Activated CD4-positive, alpha-beta T cell treated with anti-CD3 and anti-CD28 coated beads, Interleukin-2, amount 50 U/mL, for 24 hours (primary cell): Measurements from ENCODE around the gene HTRA3.

ENCODE experiments used
- DNase-seq, 2 donors: peaks; one replicate each; pipeline ENCODE4 v3.0.0-alpha.2; 2020; ENCODE audit warnings: low read depth in 1 of 2, low spot score in 1 of 2

Gene HTRA3

GRCh38 chr4:8322794-8323704 lies 53.5 kb downstream of the HTRA3 start:
- no peak for DNase-seq

GRCh38 chr4:8323947-8324555 lies 54.5 kb downstream of the HTRA3 start:
- no peak for DNase-seq

GRCh38 chr4:8324640-8325239 lies 55.2 kb downstream of the HTRA3 start:
- no peak for DNase-seq

DNA sequence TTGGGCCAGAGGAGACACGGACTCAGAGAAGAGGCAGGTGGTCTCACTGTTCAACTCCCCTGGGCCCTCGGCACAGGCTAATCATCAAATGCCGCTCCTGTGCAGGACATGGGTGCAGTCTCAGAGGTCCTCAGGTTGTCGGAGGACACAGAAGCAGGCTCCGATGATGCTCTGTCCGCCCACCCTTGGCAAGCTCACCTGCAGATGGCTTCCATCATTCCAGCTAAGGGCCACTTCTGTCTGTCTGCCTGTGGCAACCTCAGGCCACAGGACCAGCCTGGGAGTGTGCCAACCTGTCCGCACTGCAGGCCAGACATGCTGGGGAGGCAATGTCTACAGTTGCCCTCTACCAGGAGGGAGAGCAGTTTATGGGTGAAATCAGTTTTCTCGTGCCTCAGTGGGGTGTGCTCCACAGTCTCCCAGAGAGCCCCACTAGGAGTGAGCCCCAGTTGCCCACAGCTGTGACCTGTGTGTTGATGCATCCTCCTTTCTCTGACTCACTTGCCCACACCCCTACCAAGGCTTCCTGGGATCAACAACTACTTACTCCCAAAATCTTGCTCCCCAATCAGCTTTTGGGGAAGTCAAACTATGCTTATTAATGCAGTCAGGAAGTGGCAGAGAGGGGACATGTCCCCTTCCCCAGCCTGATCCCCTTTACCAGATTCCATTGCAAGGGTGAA lies 55.9 kb downstream of the HTRA3 start:
- no peak for DNase-seq

DNA sequence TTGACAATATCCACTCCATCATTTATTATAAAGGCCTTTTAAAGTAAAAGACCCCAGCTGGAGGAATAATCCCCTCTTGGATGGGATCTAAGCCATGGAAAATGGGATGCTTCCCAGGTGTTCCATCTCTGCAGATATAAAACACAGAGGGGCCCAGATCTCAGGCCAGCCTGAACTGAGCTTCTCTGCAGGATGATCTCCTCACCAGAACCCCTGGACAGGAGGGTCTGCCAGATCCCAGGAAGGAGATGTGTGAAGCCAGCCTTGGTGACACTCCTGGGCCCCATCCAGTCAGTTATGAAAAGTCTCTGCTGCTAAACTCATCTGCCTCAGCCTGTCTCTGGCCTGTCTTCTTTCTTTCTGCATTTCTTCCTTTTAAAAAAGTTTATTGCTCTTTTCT lies 56.7 kb downstream of the HTRA3 start:
- DNase-seq, result no peak

- DNase-seq, result no peak
Measured at GRCh38 chr4:8328456-8328855, 58.9 kb downstream of the HTRA3 start.

DNA sequence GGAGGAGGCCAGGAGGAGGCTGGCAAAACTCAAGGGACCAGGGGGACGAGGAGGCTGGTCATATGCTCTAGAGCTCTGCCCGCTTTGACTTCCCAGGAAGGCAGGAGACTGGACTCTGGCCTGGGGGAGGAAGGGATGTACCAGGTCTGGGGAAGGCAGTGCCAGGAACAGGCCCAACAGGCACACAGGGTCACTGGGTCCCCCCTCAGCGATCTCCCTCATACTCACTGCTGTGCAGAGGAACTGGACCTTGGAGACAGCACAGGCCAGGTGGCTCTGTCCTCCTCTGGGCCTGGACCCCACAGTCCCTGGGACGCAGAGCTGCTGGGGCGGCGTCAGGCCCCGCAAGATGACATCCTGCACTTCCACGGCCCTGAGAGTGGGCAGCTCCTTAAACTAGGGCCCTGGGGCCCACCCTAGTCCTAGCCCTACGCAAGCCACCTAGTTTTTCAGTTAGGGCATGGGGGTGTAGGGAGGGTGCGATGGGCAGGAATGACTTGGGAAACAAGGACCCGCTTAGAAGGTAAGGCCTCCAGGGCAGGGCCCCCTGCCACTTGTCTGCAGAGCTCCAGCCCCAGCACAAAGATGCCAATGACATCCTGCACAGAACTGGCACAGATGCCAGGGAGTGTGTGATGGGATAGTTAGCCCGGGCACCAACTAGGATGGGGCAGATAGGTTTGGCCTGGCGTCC lies 59.5 kb downstream of the HTRA3 start:
- DNase-seq, result no peak

DNA sequence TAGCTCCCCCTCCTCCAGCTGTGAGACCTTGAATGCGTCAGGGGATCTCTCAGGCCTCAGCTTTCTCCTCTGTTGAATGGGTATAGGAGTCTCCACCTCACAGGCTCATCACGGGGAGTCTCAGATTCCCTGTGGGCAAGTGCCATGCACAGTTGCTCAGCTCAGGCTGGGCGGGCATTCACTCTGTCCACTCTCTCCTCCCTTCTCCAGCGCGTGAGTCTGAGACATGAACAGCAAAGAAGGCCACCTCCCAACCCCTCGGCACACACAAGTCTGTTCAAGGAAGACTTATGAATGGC lies 60.0 kb downstream of the HTRA3 start:
- no peak for DNase-seq

DNA sequence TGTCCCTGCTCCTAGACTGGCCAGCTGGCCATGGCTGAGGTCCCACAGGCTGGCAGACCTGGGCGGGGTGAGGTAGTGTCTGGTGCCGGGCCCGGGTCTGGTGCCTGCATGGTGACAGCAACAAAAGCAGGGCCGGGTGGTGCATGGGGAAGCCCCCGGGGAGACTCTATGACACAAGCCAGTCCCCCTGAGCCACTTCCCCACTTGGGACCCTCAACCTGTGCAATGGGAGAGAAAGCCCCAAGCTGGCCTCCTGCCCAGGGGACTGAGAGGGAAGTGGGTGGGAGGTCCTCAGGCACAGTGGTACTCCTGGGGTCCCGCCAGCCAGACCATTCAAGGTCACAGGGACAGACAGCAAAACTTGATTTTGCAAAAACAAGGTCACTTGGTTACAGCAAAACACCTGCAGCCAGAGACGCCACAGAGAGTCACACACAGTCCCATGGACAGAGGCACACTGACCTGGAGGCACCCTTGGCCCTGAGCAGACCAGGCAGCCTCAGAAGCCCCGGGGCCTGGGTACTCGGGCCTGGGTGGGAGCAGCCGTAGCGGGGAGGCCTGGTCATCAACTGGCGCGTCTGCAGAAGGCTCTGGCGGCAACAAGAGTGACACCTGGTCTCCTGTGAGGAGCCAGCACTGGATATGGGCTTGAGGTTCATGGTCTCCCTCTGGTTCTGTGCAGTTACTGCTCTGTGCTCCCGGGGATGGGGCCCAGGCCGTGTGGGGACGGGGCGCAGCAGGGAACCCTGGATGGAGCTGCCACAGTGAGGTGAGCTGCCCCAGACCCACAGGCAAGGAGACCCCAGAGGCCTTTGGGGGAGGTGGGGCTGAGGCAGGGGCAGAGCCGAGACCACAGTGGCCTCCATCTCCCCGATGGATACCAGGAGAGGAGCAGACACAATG lies 60.6 kb downstream of the HTRA3 start:
- no peak for DNase-seq

DNA sequence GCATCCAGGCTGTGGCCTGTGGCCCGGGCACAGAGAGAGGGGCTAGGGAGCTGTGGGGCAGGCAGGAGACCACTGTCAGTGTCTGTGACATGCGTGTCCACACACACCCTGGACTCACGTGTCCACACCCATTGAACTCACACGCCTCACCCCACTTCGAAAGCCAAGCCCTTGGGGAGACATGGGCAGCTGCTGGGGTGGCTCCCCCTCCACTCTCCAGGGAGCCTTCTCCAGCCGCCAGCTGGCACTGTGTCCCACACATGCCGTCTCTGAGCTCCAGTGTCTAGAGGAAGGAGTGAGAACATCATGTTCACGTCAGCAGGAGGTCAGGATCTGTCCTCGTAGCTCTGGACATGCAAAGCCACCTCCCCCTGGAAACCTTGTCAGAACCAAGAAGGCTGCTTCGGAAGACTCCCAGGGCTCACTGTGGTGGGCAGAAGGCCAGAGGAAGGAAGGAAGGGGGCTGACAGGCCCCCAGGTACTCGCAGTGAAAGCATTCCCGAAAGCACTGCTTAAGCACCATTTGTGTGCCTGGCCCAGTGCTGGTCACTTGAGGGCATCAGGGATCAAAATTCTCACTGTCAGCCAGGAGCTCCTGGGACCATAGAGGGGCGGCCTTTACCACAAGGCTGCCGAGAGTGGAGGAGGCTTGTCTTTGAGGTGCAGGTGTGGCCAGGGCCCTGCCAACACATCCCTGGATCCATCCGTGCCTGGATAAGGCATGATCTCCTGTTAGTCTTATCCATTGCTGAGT lies 61.4 kb downstream of the HTRA3 start:
- no peak for DNase-seq

DNA sequence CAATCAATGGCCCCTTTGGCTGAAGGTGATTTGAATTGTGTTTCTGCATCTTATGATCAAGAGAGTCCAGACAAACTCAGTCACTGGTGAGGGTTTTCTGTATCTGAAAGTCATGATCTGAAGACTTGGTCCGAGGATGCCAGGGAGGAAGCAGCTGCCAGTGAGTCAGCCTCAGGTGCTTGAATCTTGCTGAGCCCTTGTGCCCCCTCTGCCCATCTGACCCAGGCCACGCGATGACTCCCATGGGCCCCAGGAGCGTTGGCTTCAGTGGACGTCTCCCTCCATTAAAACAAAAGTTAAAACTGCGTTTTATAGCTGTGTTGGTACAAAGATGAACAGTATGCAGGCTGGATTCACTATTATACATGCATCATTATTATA lies 62.0 kb downstream of the HTRA3 start:
- DNase-seq, result no peak

DNA sequence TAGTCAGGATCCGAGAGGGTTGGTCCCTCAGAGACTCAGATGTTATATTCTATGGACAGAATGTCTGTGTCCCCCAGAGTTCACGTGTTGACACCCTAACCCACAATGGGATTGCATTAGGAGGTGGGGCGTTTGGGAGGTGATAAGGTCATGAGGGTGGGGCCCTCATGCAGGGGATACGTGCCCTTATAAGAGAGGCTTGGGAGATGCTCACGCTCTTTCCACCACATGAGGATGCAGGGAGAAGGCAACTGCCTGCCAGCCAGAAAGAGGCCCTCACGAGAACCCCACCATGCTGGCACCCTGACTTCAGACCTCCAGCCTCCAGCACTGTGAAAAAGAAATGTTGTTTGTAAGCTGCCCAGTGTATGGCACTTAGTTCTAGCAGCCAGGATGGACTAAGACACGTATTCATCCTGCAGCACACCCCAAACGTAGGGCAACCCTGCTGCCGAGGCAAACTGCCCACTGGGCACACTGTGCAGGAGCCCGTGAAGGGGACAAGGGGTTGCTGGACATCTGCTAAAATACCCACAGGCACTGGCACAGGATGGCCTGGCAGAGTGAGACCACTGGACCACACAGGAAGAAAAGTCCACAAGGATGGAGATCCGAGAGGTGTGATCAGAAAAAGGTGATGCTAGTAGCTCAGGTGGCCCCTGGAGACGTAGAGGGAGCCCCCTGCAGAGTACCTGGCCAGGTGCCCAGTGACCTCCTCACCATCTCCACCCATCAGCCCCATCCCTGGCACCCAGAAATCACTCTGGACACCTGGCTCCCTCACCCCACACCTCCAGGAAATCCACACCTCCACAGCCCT lies 62.7 kb downstream of the HTRA3 start:
- DNase-seq, result no peak

GRCh38 chr4:8332891-8333331 lies 63.4 kb downstream of the HTRA3 start:
- DNase-seq, result no peak

DNA sequence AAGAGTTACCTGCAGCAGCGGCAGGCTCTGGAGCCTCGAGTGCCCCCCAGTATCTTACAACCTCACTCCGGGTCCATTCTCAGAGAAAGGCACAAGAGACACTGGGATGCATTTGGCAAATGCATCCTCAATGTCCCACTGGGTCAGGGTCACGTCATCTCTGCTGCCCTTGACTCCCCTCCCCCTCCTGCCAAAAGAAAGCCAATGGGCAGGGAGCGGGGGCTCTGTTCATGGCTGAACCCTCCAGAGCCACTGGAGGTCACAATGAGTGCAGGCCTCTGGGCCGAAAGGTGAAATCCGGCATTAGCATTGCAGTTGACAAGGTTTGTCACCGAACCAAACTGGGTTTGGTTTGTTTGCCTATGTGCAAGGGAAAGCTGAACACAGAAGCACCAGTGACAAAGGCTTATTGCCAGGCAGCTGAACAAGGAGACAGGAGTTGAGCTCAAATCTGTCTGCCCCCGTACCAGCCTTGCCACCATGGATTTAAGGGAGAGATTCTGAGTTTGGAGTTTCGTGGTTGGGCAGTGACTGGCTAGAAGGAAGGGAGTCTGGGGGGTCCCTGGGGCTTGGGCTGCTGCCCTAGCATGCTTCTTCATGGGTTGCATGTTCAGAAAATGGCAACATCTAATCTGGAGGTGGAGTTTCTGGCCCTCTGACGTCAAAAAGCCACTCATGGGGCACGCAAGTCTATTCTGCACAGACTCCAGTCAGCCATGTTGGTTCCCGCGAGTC lies 64.3 kb downstream of the HTRA3 start:
- no peak for DNase-seq

DNA sequence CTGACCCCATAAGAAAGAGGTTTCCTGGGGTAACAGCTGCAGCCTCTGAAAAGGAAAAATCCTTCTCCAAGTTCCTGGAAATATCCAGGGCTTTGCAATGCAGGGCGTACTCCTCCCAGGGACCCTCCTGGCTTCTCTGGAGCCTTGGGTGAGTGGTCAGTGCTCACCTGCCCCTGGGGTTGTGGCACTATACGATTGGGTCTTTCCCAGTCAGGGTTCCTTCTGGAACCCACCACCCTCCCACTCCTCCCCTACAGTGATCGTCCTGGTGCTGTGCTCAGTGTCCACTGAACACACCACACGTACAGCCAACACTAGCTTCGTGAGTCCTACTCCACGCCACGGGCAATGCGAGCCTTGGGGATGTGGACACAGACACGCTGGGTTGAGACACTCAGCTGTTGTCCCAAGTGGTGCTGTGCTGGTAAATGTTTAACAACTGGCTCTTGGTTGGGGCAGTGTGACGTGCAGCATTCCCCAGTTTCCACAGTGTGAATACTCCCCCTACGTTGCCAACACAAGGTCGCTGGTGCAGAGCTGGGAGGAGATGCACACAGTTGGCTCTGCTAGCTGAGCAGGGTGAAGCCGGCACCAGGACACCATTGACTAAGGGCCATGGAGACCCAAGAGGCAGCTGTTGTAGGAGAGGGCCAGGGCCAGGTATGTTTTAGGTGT lies 65.4 kb downstream of the HTRA3 start:
- no peak for DNase-seq

- DNase-seq, result no peak
Measured at GRCh38 chr4:8335848-8336247, 66.3 kb downstream of the HTRA3 start.

- no peak for DNase-seq
Measured at GRCh38 chr4:8336412-8337075, 67.0 kb downstream of the HTRA3 start.
